GM11168 (cell line): ENCODE measurements around the gene PDXDC1.
"Not testable (repeated sequence)": the region's sequence is repeated elsewhere in the genome, so short reads cannot be mapped to it uniquely, and the experiment has no call there.

ENCODE experiments used
- in situ Hi-C: fragments of 300-500 bp; cut with MboI; formaldehyde crosslinking; loops from one replicate; pipeline ENCODE4 v1.12.0; 2022; ENCODE audit warnings: low sequenced_read_pairs; ENCODE audit not compliant: unreplicated experiment

Gene PDXDC1

DNA sequence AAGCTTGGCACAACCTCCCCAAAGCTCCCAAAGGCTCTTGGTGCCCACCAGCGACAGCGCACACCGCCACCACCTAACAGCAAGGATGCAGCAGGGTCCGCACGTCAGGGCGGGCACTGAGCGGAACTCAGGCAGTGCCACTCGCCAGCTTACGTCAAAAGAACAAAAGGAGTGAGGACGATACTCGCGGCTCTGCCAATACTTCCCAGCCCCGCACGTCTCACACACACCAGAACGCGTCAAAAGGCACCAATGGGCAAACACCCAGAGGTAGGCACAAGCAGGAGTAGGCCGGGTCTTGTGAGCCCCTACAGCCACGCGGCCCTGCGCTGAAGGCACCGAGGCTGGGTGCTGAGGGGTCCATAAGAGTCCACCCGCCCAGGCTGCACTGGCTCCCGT, 171.4 kb downstream of the PDXDC1 start:
- in situ Hi-C loops, result not testable (repeated sequence)

DNA sequence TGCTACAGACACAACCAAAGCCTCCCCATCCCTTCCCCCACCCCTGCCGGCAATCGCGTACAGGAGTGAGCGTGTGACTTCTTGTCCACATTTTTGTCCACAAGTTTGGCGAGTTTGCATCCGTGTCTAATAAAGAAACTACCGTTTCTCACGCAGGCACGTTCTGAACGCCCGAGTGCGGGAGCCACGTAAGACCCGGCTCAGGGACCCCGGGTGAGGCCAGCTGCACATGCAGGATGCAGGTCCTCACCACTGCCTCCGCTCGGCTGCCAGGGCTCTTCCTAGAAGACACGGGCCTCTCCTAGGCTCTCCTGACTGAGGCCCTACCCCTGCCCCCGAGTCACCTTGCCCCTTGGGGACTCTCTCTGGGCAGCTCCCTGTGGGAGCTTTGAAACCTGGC, 174.0 kb downstream of the PDXDC1 start:
- in situ Hi-C loops, result not testable (repeated sequence)

DNA sequence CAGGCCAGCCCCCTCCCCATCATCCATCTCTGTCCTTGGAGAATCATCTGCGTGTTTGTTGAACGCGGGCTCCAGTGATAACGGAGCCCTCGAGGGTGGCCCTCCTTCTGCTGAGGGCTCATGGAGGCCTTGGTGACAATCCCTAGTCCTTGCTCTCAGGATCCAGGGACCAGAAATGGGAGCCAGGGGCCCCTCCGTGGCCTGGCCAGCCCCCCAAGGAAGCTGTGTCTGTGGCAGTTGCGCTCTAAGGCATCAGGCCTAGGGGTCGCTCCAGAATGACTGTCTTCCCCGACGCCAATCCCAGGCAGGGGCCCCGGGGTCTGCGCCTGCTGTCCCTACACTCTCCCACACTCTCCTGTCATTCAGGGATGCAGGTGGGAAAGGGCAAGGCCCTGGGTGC, 174.4 kb downstream of the PDXDC1 start:
- in situ Hi-C loops, result not testable (repeated sequence)

DNA sequence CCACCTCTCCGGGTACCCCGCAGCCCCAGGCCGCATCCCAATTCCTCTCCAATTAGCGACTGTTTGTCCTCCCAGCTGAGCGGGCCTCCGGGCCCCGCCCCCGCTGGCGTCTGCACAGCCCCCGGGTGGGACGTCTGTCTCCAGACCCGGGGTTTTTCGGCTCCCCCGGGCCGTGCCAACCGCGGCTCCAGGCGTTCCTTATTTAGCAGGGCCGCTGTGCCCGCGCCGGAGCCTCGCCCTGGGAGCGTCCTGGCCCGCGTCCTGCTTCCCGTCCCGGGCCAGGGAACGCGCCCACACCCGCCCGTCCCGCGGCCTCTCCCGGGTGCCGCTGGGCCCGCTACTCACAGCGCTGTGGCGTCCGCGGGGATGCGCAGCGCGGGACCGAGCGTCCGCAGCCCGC, 179.2 kb downstream of the PDXDC1 start:
- in situ Hi-C loops, result not testable (repeated sequence)

DNA sequence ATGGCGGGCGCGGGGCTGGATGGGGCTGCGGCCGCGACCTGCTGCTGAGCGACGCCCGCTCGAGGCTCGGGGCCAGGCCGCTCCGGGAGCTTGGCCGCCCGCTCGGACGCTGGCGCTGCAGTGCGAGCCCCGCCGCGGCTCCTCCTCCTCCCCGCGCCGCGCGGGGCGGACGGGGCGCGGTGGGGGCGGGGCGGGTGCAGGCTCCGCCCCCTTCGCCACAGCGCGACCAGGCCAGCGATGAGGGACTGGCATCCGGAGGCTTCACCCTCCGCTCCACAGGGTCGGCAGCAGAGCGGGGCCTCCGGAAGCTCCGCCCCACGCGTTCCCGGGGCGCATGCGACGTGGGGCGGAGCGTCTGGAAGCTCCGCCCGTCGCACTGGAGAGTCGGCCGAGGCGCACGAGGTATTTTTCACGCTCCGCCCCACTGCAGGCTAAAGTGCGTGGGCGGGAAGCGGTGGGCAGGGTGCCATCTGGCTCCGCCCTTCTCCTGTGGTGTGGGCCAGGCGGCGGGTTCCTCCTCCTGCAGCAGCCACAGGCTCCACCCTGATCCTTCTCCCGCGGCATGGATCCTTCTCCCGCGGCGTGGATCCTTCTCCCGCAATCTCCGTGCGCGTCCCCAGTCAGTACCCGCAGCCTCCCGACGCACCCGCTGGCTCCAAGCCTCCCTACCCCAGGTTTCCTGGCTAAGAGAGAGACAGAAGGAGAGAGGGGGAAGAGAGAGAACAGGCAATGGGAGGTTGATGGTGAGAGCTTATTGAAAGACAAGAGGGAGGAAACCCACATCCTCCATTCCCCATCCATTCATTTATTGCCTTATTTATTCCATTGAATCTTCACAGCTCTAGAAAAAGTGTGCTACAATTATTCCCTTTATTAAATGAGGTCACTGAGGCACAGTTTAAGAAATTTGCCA, 180.1 kb downstream of the PDXDC1 start:
- in situ Hi-C loops, result not testable (repeated sequence)

GRCh38 chr16:15157644-15158043, 182.8 kb downstream of the PDXDC1 start:
- in situ Hi-C loops, result not testable (repeated sequence)

DNA sequence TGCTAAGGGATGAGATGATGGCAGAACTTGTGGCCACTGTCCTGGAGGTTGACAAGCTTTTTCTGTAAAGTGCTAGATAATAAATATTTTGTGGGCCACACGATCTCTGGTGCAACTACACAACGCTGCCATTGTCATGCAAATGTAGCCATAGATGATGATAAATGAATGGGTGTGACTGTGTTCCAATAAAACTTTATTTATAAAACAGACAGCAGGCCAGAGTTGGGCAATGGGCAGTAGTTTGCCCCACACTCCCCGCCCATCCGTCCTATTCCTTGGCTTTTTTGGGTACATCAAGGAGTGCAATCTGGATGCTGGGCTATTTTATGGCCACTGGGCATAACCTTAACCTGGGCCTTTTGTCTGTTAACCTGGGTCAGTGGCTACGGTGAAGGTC, 184.8 kb downstream of the PDXDC1 start:
- in situ Hi-C loops, result not testable (repeated sequence)

DNA sequence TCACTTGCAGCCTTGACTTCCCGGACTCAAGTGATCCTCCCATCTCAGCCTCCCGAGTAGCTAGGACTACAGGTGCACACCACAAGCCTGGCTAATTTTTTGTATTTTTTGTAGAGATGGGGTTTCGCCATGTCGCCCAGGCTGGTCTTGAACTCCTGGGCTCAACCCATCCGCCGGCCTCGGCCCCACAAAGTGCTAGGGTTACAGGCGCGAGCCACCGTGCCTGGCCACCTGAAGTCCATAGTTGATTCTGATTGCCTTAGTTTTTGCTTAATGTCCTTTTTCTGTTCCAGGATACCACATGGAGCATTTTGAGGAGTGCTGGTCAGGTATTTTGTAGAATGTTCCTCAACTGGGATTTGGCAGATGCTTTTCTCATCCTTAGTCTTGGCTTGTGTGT, 185.7 kb downstream of the PDXDC1 start:
- in situ Hi-C loops, result not testable (repeated sequence)

- in situ Hi-C loops, result not testable (repeated sequence)
These were observed 188.2 kb downstream of the PDXDC1 start for GRCh38 chr16:15163055-15163454.

GRCh38 chr16:15166177-15166576, 191.4 kb downstream of the PDXDC1 start:
- in situ Hi-C loops, result not testable (repeated sequence)

DNA sequence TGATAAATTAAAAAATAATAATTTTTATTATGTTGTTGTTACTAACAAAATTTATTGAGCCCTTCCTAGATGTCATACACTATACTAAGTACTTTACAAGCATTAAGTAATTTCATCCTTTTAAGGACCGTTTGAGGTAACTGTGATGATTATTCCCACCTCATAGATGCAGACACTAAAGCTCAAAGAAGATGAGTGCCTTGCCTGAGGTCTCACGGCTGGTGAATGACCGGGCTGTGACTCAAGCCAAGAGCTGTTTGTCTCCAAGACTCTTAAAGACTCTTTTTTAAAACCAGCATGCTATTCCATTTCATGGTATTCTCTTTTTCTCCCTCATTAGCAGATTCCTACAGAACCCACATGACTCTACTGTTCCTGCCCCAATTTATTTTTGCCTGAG, 193.5 kb downstream of the PDXDC1 start:
- in situ Hi-C loops, result not testable (repeated sequence)

- in situ Hi-C loops, result not testable (repeated sequence)
These were observed 194.3 kb downstream of the PDXDC1 start for GRCh38 chr16:15168953-15169652.

DNA sequence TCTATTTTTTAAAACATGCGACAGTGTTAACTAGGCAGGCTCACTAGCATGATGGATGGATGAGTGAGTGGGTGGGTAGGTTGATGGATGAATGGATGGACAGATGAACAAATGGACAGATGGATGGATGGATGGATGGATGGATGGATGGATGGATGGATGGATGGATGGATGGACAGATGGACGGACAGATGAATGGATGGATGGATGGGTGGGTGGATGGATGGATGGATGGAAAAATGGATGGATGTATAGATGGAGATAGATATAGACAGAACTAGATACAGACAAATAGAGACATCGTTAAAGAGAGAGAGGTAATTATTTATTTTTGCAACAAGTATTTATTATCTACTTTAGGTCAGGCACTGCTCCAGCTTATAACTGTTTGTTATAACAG, 205.1 kb downstream of the PDXDC1 start:
- in situ Hi-C loops, result not testable (repeated sequence)

GRCh38 chr16:15180946-15181345, 206.1 kb downstream of the PDXDC1 start:
- in situ Hi-C loops, result not testable (repeated sequence)

GRCh38 chr16:15184000-15184399, 209.2 kb downstream of the PDXDC1 start:
- in situ Hi-C loops, result not testable (repeated sequence)
